Epithelial cell of esophagus (primary cell): ENCODE measurements around the gene MYO5B.

ENCODE experiments used
- DNase-seq: peaks from one replicate; pipeline ENCODE4 v3.0.0; 2010; ENCODE audit warnings: low read depth
- H3K4me3 ChIP-seq: 2 replicates; pipeline ENCODE4 v1.5.1; 2011; ENCODE audit warnings: mild to moderate bottlenecking, low read length, control low read depth
- TF ChIP-seq, protein P1 (sequence below): IDR thresholded peaks from 2 replicates; pipeline ENCODE4 v1.5.1; 2011; ENCODE audit warnings: low read depth, mild to moderate bottlenecking, low read length, control low read depth, inconsistent platforms; ENCODE audit not compliant: insufficient read depth; ENCODE audit errors: missing control alignments

The MYO5B gene

DNA sequence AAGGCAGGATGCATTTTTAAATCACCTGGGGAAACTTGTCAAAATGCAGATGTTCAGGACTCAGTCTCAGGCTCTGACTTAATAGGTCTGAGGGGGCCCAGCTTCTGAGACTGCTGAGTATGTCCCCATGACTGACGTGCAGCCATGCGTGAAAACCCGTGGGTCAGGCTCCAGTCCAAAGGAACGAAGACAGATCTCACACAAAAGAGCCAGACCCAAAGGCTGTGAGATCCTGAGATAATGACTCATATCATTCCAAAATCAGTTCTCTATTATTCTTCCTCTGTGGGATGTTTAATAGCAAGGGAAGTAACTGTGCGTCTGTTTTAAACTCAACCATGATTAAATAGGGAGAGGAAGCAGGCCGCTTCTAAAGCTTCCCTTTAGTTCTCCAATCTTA, 274.2 kb downstream of the MYO5B start:
- no peak overlapping the region for H3K4me3 ChIP-seq
- peak; percentile 34 for DNase-seq
- TF ChIP-seq, protein P1, sequence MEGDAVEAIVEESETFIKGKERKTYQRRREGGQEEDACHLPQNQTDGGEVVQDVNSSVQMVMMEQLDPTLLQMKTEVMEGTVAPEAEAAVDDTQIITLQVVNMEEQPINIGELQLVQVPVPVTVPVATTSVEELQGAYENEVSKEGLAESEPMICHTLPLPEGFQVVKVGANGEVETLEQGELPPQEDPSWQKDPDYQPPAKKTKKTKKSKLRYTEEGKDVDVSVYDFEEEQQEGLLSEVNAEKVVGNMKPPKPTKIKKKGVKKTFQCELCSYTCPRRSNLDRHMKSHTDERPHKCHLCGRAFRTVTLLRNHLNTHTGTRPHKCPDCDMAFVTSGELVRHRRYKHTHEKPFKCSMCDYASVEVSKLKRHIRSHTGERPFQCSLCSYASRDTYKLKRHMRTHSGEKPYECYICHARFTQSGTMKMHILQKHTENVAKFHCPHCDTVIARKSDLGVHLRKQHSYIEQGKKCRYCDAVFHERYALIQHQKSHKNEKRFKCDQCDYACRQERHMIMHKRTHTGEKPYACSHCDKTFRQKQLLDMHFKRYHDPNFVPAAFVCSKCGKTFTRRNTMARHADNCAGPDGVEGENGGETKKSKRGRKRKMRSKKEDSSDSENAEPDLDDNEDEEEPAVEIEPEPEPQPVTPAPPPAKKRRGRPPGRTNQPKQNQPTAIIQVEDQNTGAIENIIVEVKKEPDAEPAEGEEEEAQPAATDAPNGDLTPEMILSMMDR: no peak

DNA sequence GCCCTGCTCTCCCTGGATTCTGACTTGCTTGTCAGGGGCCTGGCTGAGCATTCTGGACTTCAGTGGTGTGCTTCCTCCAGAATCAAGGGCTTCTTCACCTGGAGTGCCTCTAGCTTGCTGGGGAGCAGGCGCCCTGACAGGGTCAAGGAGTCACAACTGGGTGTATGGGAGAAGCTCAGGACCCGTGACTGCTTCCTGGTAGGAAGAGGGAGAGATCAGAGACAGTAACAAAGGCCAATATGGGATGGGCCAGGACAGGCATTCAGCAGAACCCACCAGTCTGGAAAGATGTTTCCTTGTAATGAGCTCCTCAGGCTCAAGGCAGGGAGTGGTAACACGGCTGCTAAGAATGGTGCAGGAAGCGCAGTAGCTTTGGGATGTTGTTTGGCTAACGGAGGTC, 277.2 kb downstream of the MYO5B start:
- DNase-seq: no peak
- TF ChIP-seq, protein P1: no peak
- no peak overlapping the region for H3K4me3 ChIP-seq

DNA sequence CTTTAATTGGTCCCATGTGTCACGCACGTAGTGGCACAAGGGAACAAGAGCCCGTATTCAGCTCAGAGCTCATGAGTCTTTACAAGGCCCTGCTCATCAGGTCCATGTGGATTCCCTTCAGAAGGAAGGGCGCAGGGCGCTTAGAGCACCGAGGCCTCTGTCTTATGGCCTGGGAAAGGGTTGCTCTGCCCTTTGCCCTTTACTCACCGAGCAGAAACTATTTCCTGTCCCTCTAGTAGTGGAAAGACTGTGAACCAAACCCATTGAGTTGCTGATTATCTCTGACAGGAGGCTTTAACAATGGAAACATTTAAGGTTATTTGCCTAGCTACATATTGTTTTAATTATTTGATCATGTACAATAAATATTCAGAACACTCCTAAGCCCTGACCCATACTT, 279.6 kb downstream of the MYO5B start:
- TF ChIP-seq, protein P1: no peak
- no peak for DNase-seq
- no peak overlapping the region for H3K4me3 ChIP-seq

DNA sequence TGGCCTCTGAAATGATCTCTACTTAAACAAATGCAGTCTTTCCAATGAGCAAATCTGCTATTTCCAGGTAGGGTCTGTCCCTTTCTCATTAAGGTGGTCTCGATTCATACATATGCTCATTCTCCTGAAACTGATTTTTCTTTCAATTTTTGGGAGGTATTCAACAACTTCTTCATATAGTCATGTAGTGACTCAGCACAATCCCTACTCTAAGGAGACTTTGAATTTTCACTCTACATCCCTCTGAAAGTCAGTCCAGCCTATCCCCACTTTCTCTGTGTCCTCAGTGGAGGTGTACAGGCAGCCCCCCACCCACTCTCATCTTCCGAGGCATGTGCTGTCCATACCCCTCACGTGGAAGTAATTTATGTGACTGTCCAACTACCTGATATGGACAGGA, 281.7 kb downstream of the MYO5B start:
- TF ChIP-seq, protein P1: no peak
- H3K4me3 ChIP-seq: no peak overlapping the region
- no peak for DNase-seq

DNA sequence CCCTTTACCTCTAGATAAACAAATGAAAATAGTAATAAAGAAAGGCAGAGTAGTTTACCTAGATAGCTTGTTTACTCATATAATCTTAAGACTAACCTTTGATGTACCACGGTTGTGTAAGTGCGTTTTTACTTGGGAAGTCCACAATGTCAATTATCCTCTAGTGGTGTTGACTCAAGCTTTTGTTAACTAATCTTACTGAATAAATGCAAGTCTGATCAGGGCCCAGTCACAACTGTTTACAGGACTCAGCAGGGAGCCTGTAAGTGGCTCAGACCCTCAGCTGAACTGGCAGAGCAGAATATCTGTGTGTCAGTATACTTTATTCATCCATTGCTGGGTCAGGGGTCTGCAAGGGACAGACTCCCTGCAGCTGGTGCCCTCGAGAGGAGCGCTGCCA, 283.5 kb downstream of the MYO5B start:
- TF ChIP-seq, protein P1: no peak
- H3K4me3 ChIP-seq: no peak overlapping the region
- DNase-seq: peak; percentile 65

DNA sequence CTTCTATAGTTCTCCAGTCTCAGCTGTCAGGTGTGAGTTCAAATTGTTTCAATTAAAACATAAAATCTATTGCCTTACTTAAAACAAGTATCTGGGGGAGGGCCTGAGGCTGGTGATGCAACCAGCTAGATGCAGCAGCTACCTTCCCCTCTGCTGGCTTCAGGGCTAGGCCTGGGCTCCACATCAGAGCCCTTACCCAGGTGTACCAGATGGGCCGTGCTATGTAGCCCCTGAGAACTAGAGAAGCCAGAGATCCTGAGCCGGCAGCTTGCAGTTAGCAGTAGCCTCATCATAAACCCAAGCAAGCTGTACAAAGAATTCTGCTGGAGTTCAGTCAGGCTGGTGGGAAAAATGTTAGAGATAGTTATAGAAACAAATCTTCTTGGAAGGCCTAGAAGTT, 284.0 kb downstream of the MYO5B start:
- TF ChIP-seq, protein P1: no peak

DNA sequence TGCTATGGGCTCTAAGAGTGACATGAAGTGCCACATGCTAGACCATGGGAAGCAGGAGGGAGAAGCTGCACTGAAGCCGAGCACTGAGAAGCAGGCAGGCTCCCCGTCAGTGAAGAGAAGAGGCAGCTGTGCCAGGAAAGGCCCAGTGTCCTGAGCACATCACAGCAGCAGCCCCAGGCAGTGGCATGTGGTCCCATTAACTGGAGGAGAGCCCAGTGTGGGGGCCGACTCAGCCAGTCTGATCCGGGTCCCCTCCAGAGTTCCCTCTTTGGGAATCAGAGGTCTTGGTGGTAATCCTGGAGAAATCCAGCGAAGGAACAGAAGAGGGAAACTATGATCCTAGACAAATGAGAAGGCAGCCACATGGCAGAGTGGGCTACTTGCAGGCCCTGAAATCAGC, 284.9 kb downstream of the MYO5B start:
- no peak for DNase-seq
- H3K4me3 ChIP-seq: no peak overlapping the region
- TF ChIP-seq, protein P1: no peak

More for the DNA sequence above, 284.0 kb downstream of the MYO5B start:
- no peak for DNase-seq
- H3K4me3 ChIP-seq: no peak overlapping the region
